NCI-H748 (cell line): ENCODE results near the gene NHSL2.
A peak's percentile ranks its signal among the peaks of the same experiment; 100 is the strongest.
"Not testable (repeated sequence)": the region's sequence is repeated elsewhere in the genome, so short reads cannot be mapped to it uniquely, and the experiment has no call there.

ENCODE experiments used
- DNase-seq: peaks from one replicate; lab custom pipeline; 2025; ENCODE audit not compliant: unreplicated experiment; lab: John Stamatoyannopoulos, UW

The NHSL2 gene

GRCh38 chrX:72146527-72146926 is 235.9 kb downstream of the NHSL2 start:
- DNase-seq: no peak

DNA sequence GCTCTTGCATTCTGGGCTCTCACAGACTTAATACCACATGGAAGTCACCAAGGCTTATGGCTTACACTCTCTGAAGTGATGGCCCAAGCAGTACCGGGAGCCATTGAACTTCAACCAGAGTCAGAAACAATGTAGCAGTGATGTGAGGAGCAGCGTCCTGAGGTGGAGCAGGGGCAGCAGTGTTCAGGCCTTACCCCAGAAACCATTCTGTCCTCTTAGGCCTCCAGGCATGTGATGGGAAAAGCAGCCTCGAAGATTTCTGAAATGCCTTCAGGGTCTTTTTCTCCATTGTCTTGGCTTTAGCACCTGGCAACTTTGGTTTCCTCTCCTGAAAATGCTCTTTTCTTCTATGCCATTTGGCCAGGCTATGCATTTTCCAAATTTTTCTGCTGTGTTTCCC is 248.1 kb downstream of the NHSL2 start:
- DNase-seq: no peak

DNA sequence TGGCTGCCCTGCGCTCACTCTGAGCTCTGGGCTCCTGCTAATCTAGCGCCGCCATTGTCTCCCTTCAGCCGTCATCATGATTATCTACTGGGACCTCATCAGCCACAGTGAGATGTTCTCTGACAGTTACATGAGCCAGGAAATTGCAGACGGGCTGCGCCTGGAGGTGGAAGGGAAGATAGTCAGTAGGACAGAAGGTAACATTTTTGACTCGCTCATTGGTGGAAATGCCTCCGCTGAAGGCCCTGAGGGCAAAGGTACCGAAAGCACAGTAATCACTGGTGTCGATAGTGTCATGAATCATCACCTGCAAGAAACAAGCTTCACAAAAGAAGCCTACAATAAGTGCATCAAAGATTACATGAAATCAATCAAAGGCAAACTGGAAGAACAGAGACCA is 249.1 kb downstream of the NHSL2 start:
- DNase-seq: no peak

- DNase-seq: no peak
These were observed 254.9 kb downstream of the NHSL2 start for GRCh38 chrX:72165551-72165950.

GRCh38 chrX:72169008-72169728 is 258.5 kb downstream of the NHSL2 start:
- no peak for DNase-seq

DNA sequence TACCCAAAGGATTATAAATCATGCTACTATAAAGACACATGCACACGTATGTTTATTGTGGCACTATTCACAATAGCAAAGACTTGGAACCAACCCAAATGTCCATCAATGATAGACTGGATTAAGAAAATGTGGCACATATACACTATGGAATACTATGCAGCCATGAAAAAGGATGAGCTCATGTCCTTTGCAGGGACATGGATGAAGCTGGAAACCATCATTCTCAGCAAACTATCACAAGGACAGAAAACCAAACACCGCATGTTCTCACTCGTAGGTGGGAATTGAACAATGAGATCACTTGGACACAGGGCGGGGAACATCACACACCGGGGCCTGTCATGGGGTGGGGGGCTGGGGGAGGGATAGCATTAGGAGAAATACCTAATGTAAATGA is 265.6 kb downstream of the NHSL2 start:
- DNase-seq: not testable (repeated sequence)

- no peak for DNase-seq
These were observed 266.3 kb downstream of the NHSL2 start for GRCh38 chrX:72176981-72177380.

DNA sequence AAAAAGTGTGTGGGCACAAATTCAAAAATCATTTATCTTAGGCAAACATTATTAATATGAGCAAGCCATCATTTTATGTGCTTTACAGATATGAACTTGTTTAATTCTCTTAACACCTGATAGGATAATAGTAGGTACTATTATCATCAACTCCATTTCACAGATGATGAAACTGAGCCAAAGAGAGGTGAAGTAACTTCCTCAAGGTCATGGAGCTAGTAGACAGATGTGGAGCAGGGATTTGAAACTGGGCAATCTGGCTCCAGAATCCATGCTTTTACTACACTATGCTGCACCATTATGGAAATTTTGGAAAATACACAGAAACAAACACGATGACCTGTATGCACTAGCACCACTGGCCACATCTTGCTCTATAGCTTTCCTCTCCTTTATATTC is 269.9 kb downstream of the NHSL2 start:
- DNase-seq: peak; percentile 15

- DNase-seq: peak; percentile 98
These were observed 270.8 kb downstream of the NHSL2 start, which contains the start of gene PIN4 for GRCh38 chrX:72181178-72182125. PIN4 (plus strand) TSS chrX:72181757; CDS start chrX:72181786, 29 bp downstream.

GRCh38 chrX:72182924-72183323 is 272.3 kb downstream of the NHSL2 start:
- DNase-seq: no peak

DNA sequence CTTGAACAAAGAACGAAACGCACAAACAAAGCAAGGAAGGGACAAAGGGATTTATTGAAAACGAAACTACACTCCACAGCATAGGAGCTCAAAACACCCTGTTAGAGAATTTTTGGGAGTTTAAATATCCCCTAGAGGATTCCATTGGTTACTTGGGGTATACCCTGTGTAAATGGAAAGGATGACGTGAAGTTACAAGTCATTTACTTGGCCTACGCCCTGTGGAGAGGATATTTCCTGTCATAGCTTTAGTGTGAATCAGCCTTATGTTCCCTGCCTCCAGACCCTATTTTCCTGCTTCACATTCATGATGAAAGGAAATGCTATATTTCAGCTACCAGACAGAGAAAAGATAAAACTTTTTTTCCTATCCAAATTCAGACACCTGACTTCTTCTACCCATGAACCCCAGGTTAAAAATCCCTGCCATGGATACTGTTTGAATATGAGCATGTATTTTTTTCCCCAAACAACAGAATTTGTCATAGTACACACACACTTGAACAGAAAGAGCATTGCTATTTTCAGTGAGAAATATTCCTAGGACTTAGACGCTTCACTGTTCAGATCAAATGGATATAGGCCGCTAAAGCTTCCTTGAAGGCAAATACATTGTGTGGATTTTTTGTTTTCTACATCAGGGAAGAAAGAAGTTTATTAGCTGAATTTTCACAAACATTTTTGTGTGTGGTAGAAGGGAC is 291.3 kb downstream of the NHSL2 start:
- no peak for DNase-seq
